K562 (cell line): Measurements from ENCODE around the gene RNF166. TPM values are rescaled to one million over a fixed set of nuclear protein-coding genes. Genes with fewer than 3 reads are reported as not detected.

ENCODE experiments used
- ATAC-seq: fragments of 200-7000 bp; cut with Tn5 transposase; 3 replicates; pipeline ENCODE4 v1.9.1; 2020; ENCODE audit warnings: moderate library complexity
- BruUV-seq: library from RNA; stranded (reverse); fragments of 400-500 nt; replicated peaks from 2 replicates; lab custom pipeline; 2021; lab: Mats Ljungman, UMichigan
- CTCF ChIA-PET: fragments of 300-600 bp; formaldehyde crosslinking; extraction: SDS; loops from one replicate; lab custom pipeline; 2021; ENCODE audit warnings: low intra/inter-chr PET ratio; lab: Yijun Ruan, JAX
- POLR2A ChIA-PET: fragments of 300-600, 350-650 bp; sonication (Branson Sonifier 250); formaldehyde crosslinking; extraction: SDS; loops from one replicate; lab custom pipeline; 2021; ENCODE audit warnings: antibody characterized with exemption, inconsistent platforms; lab: Yijun Ruan, JAX
- DNase-seq, 4 experiments: peaks; one replicate each; pipeline versions ENCODE4 v3.0.0 to v3.0.0-alpha.2; 2011 to 2018; ENCODE audit warnings: low spot score in 3 of 4, mixed read lengths in 3 of 4; ENCODE audit errors: extremely low read depth in 1 of 4
- FAIRE-seq: peaks from 2 replicates; lab custom pipeline; 2011; peaks lifted over from hg19 to GRCh38; lab: Jason Lieb, UNC
- H2AFZ ChIP-seq: 2 replicates; pipeline ENCODE4 v1.6.0; 2011; ENCODE audit warnings: low read depth, low read length, control low read depth, inconsistent platforms
- H3K27ac ChIP-seq: fragments of 200-600 bp; 3 replicates; pipeline ENCODE4 v1.8.0; 2011; ENCODE audit warnings: low read depth, mild to moderate bottlenecking, control low read depth, inconsistent platforms, low read length, moderate library complexity, mixed read lengths; ENCODE audit errors: extremely low read depth
- H3K27me3 ChIP-seq, 2 experiments: fragments of 300-600 bp in 1 of 2; 2 replicates in 1 of 2; 3 replicates in 1 of 2; pipeline versions ENCODE4 v1.6.0 to v1.8.0; 2011; ENCODE audit warnings: inconsistent platforms in 2 of 2, low read length in 2 of 2, mild to moderate bottlenecking in 1 of 2, mixed read lengths in 1 of 2, moderate library complexity in 1 of 2; ENCODE audit not compliant: control insufficient read depth in 2 of 2, insufficient read depth in 2 of 2
- H3K36me3 ChIP-seq: fragments of 300-600 bp; 3 replicates; pipeline ENCODE4 v1.8.0; 2011; ENCODE audit warnings: mild to moderate bottlenecking, low read length, inconsistent platforms; ENCODE audit not compliant: control insufficient read depth, insufficient read depth
- H3K4me1 ChIP-seq, 2 experiments: fragments of 200-600 bp in 1 of 2; replicated peaks in 1 of 2; 2 replicates in 1 of 2; 3 replicates in 1 of 2; pipeline versions ENCODE4 v1.5.1 to v1.8.0; 2011; ENCODE audit warnings: inconsistent platforms in 2 of 2, low read length in 2 of 2, mild to moderate bottlenecking in 1 of 2, mixed read lengths in 1 of 2, moderate library complexity in 1 of 2; ENCODE audit not compliant: control insufficient read depth in 2 of 2, insufficient read depth in 2 of 2
- H3K4me2 ChIP-seq: 2 replicates; pipeline ENCODE4 v1.6.1; 2011; ENCODE audit warnings: low read length, control low read depth, inconsistent platforms, mixed read lengths; ENCODE audit not compliant: insufficient read depth
- H3K4me3 ChIP-seq: fragments of 200-600 bp; sonication (generic), shearing (Covaris generic); 2 replicates; pipeline ENCODE4 v1.5.1; 2016; ENCODE audit warnings: control low read depth, inconsistent platforms
- H3K79me2 ChIP-seq: fragments of 200-600 bp; 3 replicates; pipeline ENCODE4 v1.8.0; 2011; ENCODE audit warnings: low read length, inconsistent platforms; ENCODE audit not compliant: control insufficient read depth, insufficient read depth
- H3K9ac ChIP-seq, 2 experiments: 2 replicates each; pipeline versions ENCODE4 v1.6.0 to v1.6.1; 2011; ENCODE audit warnings: low read depth in 2 of 2, low read length in 2 of 2, control low read depth in 1 of 2, inconsistent platforms in 1 of 2, mild to moderate bottlenecking in 1 of 2, mixed read lengths in 1 of 2; ENCODE audit not compliant: insufficient read depth in 1 of 2
- H3K9me1 ChIP-seq: one replicate; pipeline ENCODE4 v1.6.0; 2011; ENCODE audit warnings: inconsistent platforms, mild to moderate bottlenecking, low read length, moderate library complexity; ENCODE audit not compliant: control insufficient read depth, insufficient read depth
- H3K9me3 ChIP-seq: replicated peaks from 2 replicates; pipeline ENCODE4 v1.5.1; 2011; ENCODE audit warnings: low read depth, low read length, inconsistent platforms; ENCODE audit not compliant: control insufficient read depth, insufficient read depth
- H4K20me1 ChIP-seq: replicated peaks from 2 replicates; pipeline ENCODE4 v1.6.1; 2011; ENCODE audit warnings: low read length, inconsistent platforms, mixed read lengths; ENCODE audit not compliant: control insufficient read depth, insufficient read depth
- CC2D1A ChIP-seq: fragments of 450-650 bp; IDR thresholded peaks from 2 replicates; pipeline ENCODE4 v1.6.1; 2017; ENCODE audit warnings: mild to moderate bottlenecking
- DNMT1 ChIP-seq: fragments of 450-650 bp; IDR thresholded peaks from 2 replicates; pipeline ENCODE4 v1.6.1; 2016; ENCODE audit warnings: antibody characterized with exemption, mild to moderate bottlenecking
- E2F1 ChIP-seq: sonication (generic); formaldehyde crosslinking; IDR thresholded peaks from 2 replicates; pipeline ENCODE4 v1.8.1; 2023; ENCODE audit warnings: mild to moderate bottlenecking, missing genetic modification reagents, moderate library complexity
- ELF4 ChIP-seq: fragments of 450-650 bp; formaldehyde crosslinking; IDR thresholded peaks from 2 replicates; pipeline ENCODE4 v1.4.0; 2022; ENCODE audit warnings: missing genetic modification characterization
- HDAC1 ChIP-seq, 2 experiments: fragments of 450-650 bp; IDR thresholded peaks; 2 replicates each; pipeline ENCODE4 v1.6.1; 2016 to 2017; ENCODE audit warnings: inconsistent platforms in 1 of 2, mild to moderate bottlenecking in 1 of 2, moderate library complexity in 1 of 2
- HNRNPL ChIP-seq: fragments of 200-400 bp; formaldehyde crosslinking; IDR thresholded peaks from 2 replicates; pipeline ENCODE4 v1.6.1; 2017; ENCODE audit warnings: low read depth, mild to moderate bottlenecking, low read length
- ID3 ChIP-seq, 2 experiments: fragments of 250-450 bp in 1 of 2; fragments of 450-650 bp in 1 of 2; sonication (Bioruptor Pico) in 1 of 2; IDR thresholded peaks; 2 replicates each; pipeline versions ENCODE4 v1.6.1 to v1.8.0; 2016 to 2021; ENCODE audit warnings: mild to moderate bottlenecking in 2 of 2, moderate library complexity in 2 of 2, missing compliant biosample characterization in 1 of 2, missing genetic modification characterization in 1 of 2
- PCBP1 ChIP-seq: fragments of 200-400 bp; formaldehyde crosslinking; IDR thresholded peaks from 2 replicates; pipeline ENCODE4 v1.6.1; 2018; ENCODE audit warnings: mild to moderate bottlenecking, low read depth, low read length; ENCODE audit not compliant: poor library complexity, severe bottlenecking
- PHF21A ChIP-seq: fragments of 450-650 bp; IDR thresholded peaks from 2 replicates; pipeline ENCODE4 v1.6.1; 2017; ENCODE audit warnings: low read depth, borderline replicate concordance
- PTBP1 ChIP-seq: fragments of 200-400 bp; formaldehyde crosslinking; IDR thresholded peaks from 2 replicates; pipeline ENCODE4 v1.6.1; 2017; ENCODE audit warnings: low read depth, low read length
- RBFOX2 ChIP-seq: fragments of 200-400 bp; formaldehyde crosslinking; IDR thresholded peaks from 2 replicates; pipeline ENCODE4 v1.6.1; 2017; ENCODE audit warnings: low read depth, mild to moderate bottlenecking, low read length, moderate library complexity
- SMARCE1 ChIP-seq: fragments of 450-650 bp; IDR thresholded peaks from 2 replicates; pipeline ENCODE4 v1.7.1; 2016; ENCODE audit warnings: mild to moderate bottlenecking
- TAF15 ChIP-seq: fragments of 200-400 bp; formaldehyde crosslinking; IDR thresholded peaks from 2 replicates; pipeline ENCODE4 v1.6.1; 2017; ENCODE audit warnings: mild to moderate bottlenecking, low read depth, low read length, moderate library complexity
- U2AF2 ChIP-seq: fragments of 200-400 bp; formaldehyde crosslinking; optimal IDR thresholded peaks from 2 replicates; pipeline ENCODE3; 2017; ENCODE audit warnings: low read depth, mild to moderate bottlenecking, low read length
- ZNF175 ChIP-seq: fragments of 200-800 bp; sonication (Bioruptor generic); IDR thresholded peaks from 2 replicates; pipeline ENCODE4 v1.6.1; 2016; ENCODE audit warnings: low read depth, mild to moderate bottlenecking, missing genetic modification characterization, missing compliant biosample characterization
- ZNF263 ChIP-seq: sonication (generic); formaldehyde crosslinking; IDR thresholded peaks from 2 replicates; pipeline ENCODE4 v1.8.0; 2022; ENCODE audit warnings: mild to moderate bottlenecking, missing genetic modification reagents, borderline replicate concordance
- ZNF282 ChIP-seq: sonication (generic); formaldehyde crosslinking; IDR thresholded peaks from 2 replicates; pipeline ENCODE4 v1.8.1; 2023; ENCODE audit warnings: missing genetic modification reagents
- WGBS: fragments of 100-300 bp; shearing (Covaris generic); methylation state at CpG from one replicate; pipeline ENCODE4 v1.1.6; 2016; ENCODE audit warnings: low coverage, mixed read lengths; ENCODE audit not compliant: insufficient coverage; ENCODE audit errors: missing lambda C conversion rate; 5-methylcytosine and 5-hydroxymethylcytosine counted together
- in situ Hi-C: fragments of 300-500 bp; cut with MboI; formaldehyde crosslinking; loops from 4 replicates; pipeline ENCODE4 v1.15.0; 2018; ENCODE audit warnings: inconsistent platforms, mixed read lengths
- intact Hi-C: fragments of 100-400 bp; cut with micrococcal nuclease; formaldehyde crosslinking; loops from 2 replicates; pipeline ENCODE4 v1.14.2; 2022
- polyA plus RNA-seq, 8 experiments: library from polyadenylated mRNA; depleted of rRNA in 4 of 8; stranded (reverse) in 5 of 8; unstranded in 3 of 8; fragments of >200 nt; fragmentation: Nextera tagmentation in 2 of 8; fragmentation: Illumina TruSeq in 1 of 8; extraction: Ambion mirVana in 2 of 8; extraction: Trizol in 1 of 8; gene quantifications; 2 replicates each; pipeline versions ENCODE4 v1.2.1 to v1.2.3, GENCODE V29; 2011 to 2014; ENCODE audit warnings: inconsistent platforms in 1 of 8, missing spikeins in 1 of 8
- total RNA-seq, 7 experiments: library from RNA; depleted of rRNA in 6 of 7; stranded (reverse); fragments of >200 nt in 6 of 7; fragmentation: Illumina TruSeq in 2 of 7; extraction: Trizol in 2 of 7; gene quantifications; 2 replicates each; pipeline versions ENCODE4 v1.2.1 to v1.2.3, GENCODE V29; 2011 to 2021; ENCODE audit warnings: low replicate concordance in 1 of 7
- TF ChIP-seq, protein P1 (sequence below): fragments of 250-450 bp; sonication (Bioruptor Pico); IDR thresholded peaks from 2 replicates; pipeline ENCODE4 v1.8.0; 2022; ENCODE audit warnings: inconsistent platforms, mild to moderate bottlenecking, moderate library complexity, borderline replicate concordance

Gene RNF166
- total and polyA plus RNA-seq, 9 of the 15 experiments (the other 6 are each of a cell fraction or from before 2014, with no cell fraction given), result 0.56 to 60.3 (median 19.5) TPM

GRCh38 chr16:88713568-88714419 lies 7.6 kb upstream of the RNF166 start:
- H3K27me3 ChIP-seq, result no peaks in the 10 kb centered on the region; a peak in 1 of 5 replicates
- in situ Hi-C loops, result no loop called here
- peaks cover 0 to 65% of the 10 kb centered on the region in 2 experiments; a peak in 1 of 5 replicates for H3K4me1 ChIP-seq
- no peak overlapping the region for H3K27ac ChIP-seq
- peaks cover 21% of the 10 kb centered on the region for H3K79me2 ChIP-seq
- ChIA-PET CTCF (no interaction called here), POLR2A (interaction anchor here (0.9 kb wide), 1 partner anchor 18 kb away, joined by 3 read pairs; no protein-coding TSS in a partner anchor)
- intact Hi-C loops, result no loop called here
- no peak overlapping the region for H3K9ac ChIP-seq
- peaks cover 3% of the 10 kb centered on the region for H3K9me1 ChIP-seq
- 0 out of 2 replicates have a peak, but pooled peaks cover 2% of the 10 kb centered on the region for H3K9me3 ChIP-seq
- ATAC-seq, result peak; percentile 64
- H2AFZ ChIP-seq, result no peak overlapping the region
- peaks cover 17% of the 10 kb centered on the region; the same call in 1 of the 2 replicates for H4K20me1 ChIP-seq
- 79% methylated on average over 28 of the region's 30 CpGs for WGBS
- no peak overlapping the region for H3K4me3 ChIP-seq
- peak in 3 of 4 experiments; percentile 48 to 72 (median 54) for DNase-seq
- BruUV-seq, result no TSS peak
- FAIRE-seq, result no peak
- H3K36me3 ChIP-seq, result peaks cover 94% of the 10 kb centered on the region
- H3K4me2 ChIP-seq, result no peak overlapping the region
- TF ChIP-seq U2AF2 (no peak), E2F1 (no peak), ZNF263 (no peak), HNRNPL (no peak), ZNF282 (CRISPR knock-in tag) (no peak), ID3 (CRISPR knock-in tag; IDR thresholded peaks at IDR 0.05) (no peak), ID3 (tag; IDR thresholded peaks at IDR 0.05) (no peak), CC2D1A (no peak), TAF15 (no peak; the same call in 1 of the 2 replicates), PHF21A (no peak), HDAC1 (IDR thresholded peaks at IDR 0.05) (no peak), PTBP1 (0 out of 2 replicates have a peak, but pooled peaks have one; percentile 55), ZNF175 (CRISPR knock-in tag) (no peak), ELF4 (CRISPR knock-in tag) (no peak), SMARCE1 (no peak), PCBP1 (peak; percentile 13), RBFOX2 (peak; percentile 52; the same call in 1 of the 2 replicates), DNMT1 (no peak)
- TF ChIP-seq, protein P1, sequence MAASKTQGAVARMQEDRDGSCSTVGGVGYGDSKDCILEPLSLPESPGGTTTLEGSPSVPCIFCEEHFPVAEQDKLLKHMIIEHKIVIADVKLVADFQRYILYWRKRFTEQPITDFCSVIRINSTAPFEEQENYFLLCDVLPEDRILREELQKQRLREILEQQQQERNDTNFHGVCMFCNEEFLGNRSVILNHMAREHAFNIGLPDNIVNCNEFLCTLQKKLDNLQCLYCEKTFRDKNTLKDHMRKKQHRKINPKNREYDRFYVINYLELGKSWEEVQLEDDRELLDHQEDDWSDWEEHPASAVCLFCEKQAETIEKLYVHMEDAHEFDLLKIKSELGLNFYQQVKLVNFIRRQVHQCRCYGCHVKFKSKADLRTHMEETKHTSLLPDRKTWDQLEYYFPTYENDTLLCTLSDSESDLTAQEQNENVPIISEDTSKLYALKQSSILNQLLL (CRISPR knock-in tag), result no peak
